ENCODE results near the gene PGAP1. TPM values are rescaled to one million over a fixed set of nuclear protein-coding genes. Genes with fewer than 3 reads are reported as not detected.

Gene PGAP1
- polyA plus RNA-seq, 1 of the 3 experiments (the other 2 are of a cell fraction) = 3.4 TPM

- H3K36me3 ChIP-seq (replicated peaks in 1 of 2; ENCODE audit: control insufficient read depth in 1 of 2, insufficient read depth in 2 of 2, low read length in 1 of 2) = no peaks in the 10 kb centered on the region
- H3K9me2 ChIP-seq = no peaks in the 10 kb centered on the region
- ChIA-PET CTCF (no interaction called here), POLR2A (no interaction called here)
- TF ChIP-seq RAD21 (IDR thresholded peaks at IDR 0.05; ENCODE audit: low read length) (no peak), MXI1 (IDR thresholded peaks at IDR 0.05; ENCODE audit: low read depth, low read length) (no peak), EZH2phosphoT487 (IDR thresholded peaks at IDR 0.05; ENCODE audit: borderline replicate concordance, low read depth) (no peak), SMC3 (IDR thresholded peaks at IDR 0.05; ENCODE audit: low read depth, low read length) (no peak), GABPA (IDR thresholded peaks at IDR 0.05; ENCODE audit: low read depth) (no peak), NFIC (IDR thresholded peaks at IDR 0.05; ENCODE audit: borderline replicate concordance) (no peak), ZBTB33 (IDR thresholded peaks at IDR 0.05; ENCODE audit: borderline replicate concordance, low read depth) (no peak), IRF3 (IDR thresholded peaks at IDR 0.05; ENCODE audit: low read depth, low read length) (no peak), RFX5 (IDR thresholded peaks at IDR 0.05; ENCODE audit: low read length) (no peak)
- H3K9me3 ChIP-seq = no peaks in the 10 kb centered on the region
- no peaks in the 10 kb centered on the region for H3F3A ChIP-seq (replicated peaks; ENCODE audit: insufficient read depth)
- no peak overlapping the region for H2AFZ ChIP-seq (ENCODE audit: low read depth)
- no peaks in the 10 kb centered on the region for H3K4me1 ChIP-seq (ENCODE audit: control insufficient read depth in 1 of 2, insufficient read depth in 2 of 2, low read depth in 1 of 2, low read length in 1 of 2)
- no peak overlapping the region for H3K9ac ChIP-seq
- H3K4me3 ChIP-seq (ENCODE audit: low read depth in 2 of 2, low read length in 1 of 2) = no peak overlapping the region
- H3K27ac ChIP-seq (ENCODE audit: low read depth in 2 of 2, low read length in 1 of 2) = no peak overlapping the region
- H3K4me2 ChIP-seq = no peak overlapping the region
- DNase-seq = no peak
- H3K79me2 ChIP-seq (ENCODE audit: insufficient read depth) = no peaks in the 10 kb centered on the region
- WGBS (ENCODE audit: low lambda C conversion rate) = 57% methylated on average over 2 of the region's 2 CpGs
- no peaks in the 10 kb centered on the region for H3K27me3 ChIP-seq (ENCODE audit: insufficient read depth)
- no peaks in the 10 kb centered on the region for H4K20me1 ChIP-seq (ENCODE audit: insufficient read depth)
Measured at GRCh38 chr2:196963043-196963442, 36.5 kb upstream of the PGAP1 start.

GRCh38 chr2:196962325-196962724 lies 35.8 kb upstream of the PGAP1 start:
- H3K9me2 ChIP-seq = no peaks in the 10 kb centered on the region
- no peak overlapping the region for H3K9ac ChIP-seq
- 95% methylated on average over 2 of the region's 2 CpGs for WGBS (ENCODE audit: low lambda C conversion rate)
- no peak overlapping the region for H3K27ac ChIP-seq (ENCODE audit: low read depth in 2 of 2, low read length in 1 of 2)
- no peaks in the 10 kb centered on the region for H3F3A ChIP-seq (replicated peaks; ENCODE audit: insufficient read depth)
- no peaks in the 10 kb centered on the region for H3K79me2 ChIP-seq (ENCODE audit: insufficient read depth)
- no peak overlapping the region for H2AFZ ChIP-seq (ENCODE audit: low read depth)
- H3K36me3 ChIP-seq (replicated peaks in 1 of 2; ENCODE audit: control insufficient read depth in 1 of 2, insufficient read depth in 2 of 2, low read length in 1 of 2) = no peaks in the 10 kb centered on the region
- no peaks in the 10 kb centered on the region for H4K20me1 ChIP-seq (ENCODE audit: insufficient read depth)
- no peak overlapping the region for H3K4me2 ChIP-seq
- CTCF ChIA-PET = no interaction called here
- TF ChIP-seq TCF12 (IDR thresholded peaks at IDR 0.05) (no peak), RCOR1 (IDR thresholded peaks at IDR 0.05; ENCODE audit: low read length) (no peak), USF2 (IDR thresholded peaks at IDR 0.05; ENCODE audit: borderline replicate concordance, low read depth, low read length) (no peak), TAF1 (IDR thresholded peaks at IDR 0.05; ENCODE audit: borderline replicate concordance, low read depth, low read length) (no peak), CTCF (IDR thresholded peaks at IDR 0.05) (no peak), GABPA (IDR thresholded peaks at IDR 0.05; ENCODE audit: low read depth) (no peak), RAD21 (IDR thresholded peaks at IDR 0.05; ENCODE audit: low read length) (no peak)
- no peak overlapping the region for H3K4me3 ChIP-seq (ENCODE audit: low read depth in 2 of 2, low read length in 1 of 2)
- H3K4me1 ChIP-seq (ENCODE audit: control insufficient read depth in 1 of 2, insufficient read depth in 2 of 2, low read depth in 1 of 2, low read length in 1 of 2) = no peaks in the 10 kb centered on the region
- no peaks in the 10 kb centered on the region for H3K9me3 ChIP-seq
- no peaks in the 10 kb centered on the region for H3K27me3 ChIP-seq (ENCODE audit: insufficient read depth)
- POLR2A ChIA-PET = no interaction called here
- no peak for DNase-seq
